ENCODE results near the gene AUTS2.

Gene AUTS2

DNA sequence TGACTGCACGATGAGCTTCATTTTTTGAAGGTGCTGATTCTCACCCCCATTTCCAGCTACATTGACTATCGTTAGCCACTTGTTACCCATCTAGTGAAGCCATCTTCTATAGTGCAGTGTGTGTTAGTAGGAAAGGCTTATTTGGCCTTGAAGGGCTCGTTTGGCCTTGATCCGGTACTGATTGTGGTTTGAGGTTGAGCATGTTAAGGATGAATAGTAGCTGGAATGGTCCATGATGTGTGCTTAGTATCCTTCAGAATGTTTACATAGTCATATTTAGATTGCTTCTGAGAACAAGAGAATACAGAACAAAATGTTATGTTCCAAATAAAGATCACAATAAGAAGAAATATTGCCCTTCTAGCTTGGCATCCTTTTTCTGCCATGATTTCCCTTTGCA, 591.5 kb downstream of the AUTS2 start:
- no peak overlapping the region for H3K4me3 ChIP-seq (ENCODE audit: low read depth, low read length)
- TF ChIP-seq, protein P1, sequence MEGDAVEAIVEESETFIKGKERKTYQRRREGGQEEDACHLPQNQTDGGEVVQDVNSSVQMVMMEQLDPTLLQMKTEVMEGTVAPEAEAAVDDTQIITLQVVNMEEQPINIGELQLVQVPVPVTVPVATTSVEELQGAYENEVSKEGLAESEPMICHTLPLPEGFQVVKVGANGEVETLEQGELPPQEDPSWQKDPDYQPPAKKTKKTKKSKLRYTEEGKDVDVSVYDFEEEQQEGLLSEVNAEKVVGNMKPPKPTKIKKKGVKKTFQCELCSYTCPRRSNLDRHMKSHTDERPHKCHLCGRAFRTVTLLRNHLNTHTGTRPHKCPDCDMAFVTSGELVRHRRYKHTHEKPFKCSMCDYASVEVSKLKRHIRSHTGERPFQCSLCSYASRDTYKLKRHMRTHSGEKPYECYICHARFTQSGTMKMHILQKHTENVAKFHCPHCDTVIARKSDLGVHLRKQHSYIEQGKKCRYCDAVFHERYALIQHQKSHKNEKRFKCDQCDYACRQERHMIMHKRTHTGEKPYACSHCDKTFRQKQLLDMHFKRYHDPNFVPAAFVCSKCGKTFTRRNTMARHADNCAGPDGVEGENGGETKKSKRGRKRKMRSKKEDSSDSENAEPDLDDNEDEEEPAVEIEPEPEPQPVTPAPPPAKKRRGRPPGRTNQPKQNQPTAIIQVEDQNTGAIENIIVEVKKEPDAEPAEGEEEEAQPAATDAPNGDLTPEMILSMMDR (IDR thresholded peaks at IDR 0.05; ENCODE audit: borderline replicate concordance, insufficient read depth, low read depth, low read length) = no peak

DNA sequence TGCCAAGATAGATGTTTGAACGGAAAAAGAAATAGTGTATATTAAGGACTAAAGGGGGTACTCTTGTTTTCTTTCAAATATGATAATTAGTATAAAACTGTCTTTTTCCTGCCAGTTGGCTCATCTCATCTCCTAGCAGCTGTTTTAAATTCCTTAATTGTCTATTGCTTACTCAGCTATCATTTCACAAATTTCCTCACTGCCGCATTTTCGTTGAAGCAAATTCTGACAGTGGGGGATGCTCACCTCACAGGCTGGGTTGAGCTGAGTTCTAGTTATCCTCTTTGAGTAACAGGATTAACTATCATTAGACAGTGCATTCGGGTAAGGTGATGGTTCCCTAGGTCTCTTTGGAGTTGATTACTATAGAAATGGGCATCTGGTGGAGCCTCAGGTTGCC, 592.0 kb downstream of the AUTS2 start:
- TF ChIP-seq, protein P1 (IDR thresholded peaks at IDR 0.05; ENCODE audit: borderline replicate concordance, insufficient read depth, low read depth, low read length) = no peak
- H3K4me3 ChIP-seq (ENCODE audit: low read depth, low read length) = no peak overlapping the region

DNA sequence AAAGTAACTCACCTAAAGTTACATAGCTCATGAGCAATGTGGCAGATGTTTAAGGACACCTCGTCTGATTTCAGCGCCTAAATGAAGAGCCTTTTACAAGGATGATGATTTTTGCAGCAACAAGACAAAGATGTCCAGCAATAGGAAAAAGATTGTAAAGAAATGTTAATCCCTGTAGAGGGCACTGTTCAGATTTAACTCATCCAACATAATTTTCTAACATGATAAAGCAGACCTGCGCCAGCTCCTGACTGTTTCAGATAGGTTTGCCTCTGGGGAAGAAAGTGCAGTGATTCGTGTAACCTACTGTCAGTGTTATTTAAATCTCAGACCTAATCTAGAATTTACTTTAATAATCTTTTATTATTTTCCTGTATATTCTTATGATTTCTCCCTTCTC, 595.2 kb downstream of the AUTS2 start:
- TF ChIP-seq, protein P1 (IDR thresholded peaks at IDR 0.05; ENCODE audit: borderline replicate concordance, insufficient read depth, low read depth, low read length) = no peak
- no peak overlapping the region for H3K4me3 ChIP-seq (ENCODE audit: low read depth, low read length)

DNA sequence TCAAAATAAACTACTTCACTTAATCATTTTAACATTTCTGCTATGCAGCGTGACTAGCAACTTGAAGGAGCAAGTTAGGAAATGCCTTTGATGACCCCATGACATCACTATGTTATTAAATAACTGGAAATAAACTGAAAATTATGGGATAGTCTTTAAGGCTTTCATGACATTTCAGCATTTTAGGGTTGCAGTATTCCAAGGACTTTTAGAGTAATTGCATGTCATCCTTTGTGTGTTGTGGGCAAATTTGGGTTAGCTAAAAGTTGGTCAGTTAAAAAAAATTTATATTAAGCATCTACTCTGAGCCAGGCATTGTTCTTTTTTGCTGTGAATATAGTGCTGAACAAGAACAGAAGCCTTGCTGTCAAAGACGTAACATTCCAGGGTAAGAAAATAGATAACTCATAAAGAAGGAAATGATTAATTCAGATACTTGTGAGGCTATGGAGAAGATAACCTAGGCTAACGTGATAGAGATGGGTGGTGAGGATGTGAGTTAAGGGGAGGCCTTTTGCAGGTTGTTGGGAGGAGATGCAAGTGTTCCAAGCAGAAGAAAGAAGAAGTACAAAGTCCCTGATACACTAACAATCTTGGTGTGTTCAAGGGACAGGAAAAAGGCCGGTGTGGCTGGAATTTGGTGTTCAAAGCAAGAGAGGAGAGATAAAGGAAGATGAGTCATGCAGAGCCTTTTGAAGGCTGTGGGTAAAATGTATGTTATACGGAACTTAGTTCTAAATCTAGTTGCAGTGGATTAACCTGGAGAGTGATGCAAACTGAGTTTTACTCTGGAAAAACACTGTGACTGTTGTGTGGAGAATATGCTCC, 610.2 kb downstream of the AUTS2 start:
- TF ChIP-seq, protein P1 (IDR thresholded peaks at IDR 0.05; ENCODE audit: borderline replicate concordance, insufficient read depth, low read depth, low read length) = no peak
- no peak overlapping the region for H3K4me3 ChIP-seq (ENCODE audit: low read depth, low read length)

DNA sequence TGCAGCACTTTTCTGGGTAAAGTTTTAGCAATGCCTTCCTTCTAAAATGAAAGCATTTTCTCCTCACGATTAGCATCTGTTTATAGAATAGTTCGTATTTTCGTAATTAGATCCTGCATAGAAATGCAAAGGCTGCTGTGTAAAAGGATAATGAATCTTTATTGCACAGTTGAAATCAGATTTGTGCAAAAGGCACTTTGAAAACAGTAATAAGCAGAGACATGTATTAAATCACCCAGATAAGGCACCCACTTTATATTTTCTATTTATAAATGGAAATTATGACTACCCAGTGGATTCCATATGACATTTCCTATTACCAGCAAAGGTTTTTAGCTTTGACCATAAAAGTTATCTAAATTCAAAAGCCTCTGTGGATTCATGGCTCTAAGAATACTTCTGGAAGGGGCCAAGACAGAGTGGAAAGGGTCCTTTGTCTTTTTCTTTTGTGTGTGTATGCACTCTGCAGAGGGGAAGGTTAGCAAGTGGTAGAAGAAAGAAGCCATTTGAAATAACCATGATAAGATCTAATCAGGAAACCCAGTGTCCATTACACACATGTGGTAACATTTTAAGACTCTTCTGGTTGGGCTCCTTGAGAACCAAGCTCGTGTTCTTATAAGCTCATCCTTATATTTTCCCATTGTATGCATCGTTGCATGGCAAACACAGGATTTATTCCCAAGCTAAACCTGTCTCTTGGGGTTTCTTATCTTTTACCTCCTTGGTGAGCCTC, 612.1 kb downstream of the AUTS2 start:
- H3K4me3 ChIP-seq (ENCODE audit: low read depth, low read length) = no peak overlapping the region
- TF ChIP-seq, protein P1 (IDR thresholded peaks at IDR 0.05; ENCODE audit: borderline replicate concordance, insufficient read depth, low read depth, low read length) = no peak

DNA sequence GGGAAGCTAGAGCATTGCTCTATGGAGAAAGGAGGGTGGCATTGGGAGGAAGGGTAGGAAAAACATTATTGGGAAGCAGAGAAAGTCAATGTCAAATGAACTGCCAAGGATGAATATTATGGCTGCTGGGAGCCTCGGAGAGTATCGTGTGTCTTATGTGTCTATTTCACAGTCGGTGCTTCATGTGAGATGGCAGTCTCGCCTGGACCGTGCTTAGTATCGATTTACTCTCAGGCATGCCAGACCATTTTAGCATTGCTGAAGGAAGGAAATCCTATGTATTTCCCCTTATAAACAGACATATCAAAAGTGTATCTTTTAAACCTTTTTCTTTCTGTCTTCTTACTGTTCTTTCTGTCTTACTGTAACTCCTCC, 612.6 kb downstream of the AUTS2 start:
- TF ChIP-seq, protein P1 (IDR thresholded peaks at IDR 0.05; ENCODE audit: borderline replicate concordance, insufficient read depth, low read depth, low read length) = no peak
- no peak overlapping the region for H3K4me3 ChIP-seq (ENCODE audit: low read depth, low read length)

DNA sequence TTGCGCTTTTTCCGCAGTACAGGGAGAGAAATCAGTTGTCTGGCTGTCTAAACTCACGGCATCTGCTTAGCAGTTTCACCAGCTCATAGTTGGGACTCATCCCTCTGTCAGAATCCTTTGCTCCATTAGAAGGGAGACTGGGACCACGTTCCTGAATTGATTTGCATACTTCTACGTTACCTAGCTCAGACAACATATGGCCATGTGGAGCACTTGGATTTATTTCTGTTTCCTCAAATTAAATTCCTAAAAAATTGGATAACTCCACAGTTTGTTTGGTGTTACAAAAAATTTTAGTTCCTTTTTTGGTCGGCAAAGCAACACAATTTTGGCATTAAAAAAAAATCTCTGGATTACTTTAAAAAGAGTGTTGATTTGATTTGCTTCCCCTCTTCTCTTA, 614.0 kb downstream of the AUTS2 start:
- H3K4me3 ChIP-seq (ENCODE audit: low read depth, low read length) = no peak overlapping the region
- TF ChIP-seq, protein P1 (IDR thresholded peaks at IDR 0.05; ENCODE audit: borderline replicate concordance, insufficient read depth, low read depth, low read length) = no peak

Data from GM12875 (cell line).